Ishikawa (cell line): ENCODE data around the gene CCDC57.

ENCODE experiments used
- FOXM1 ChIP-seq: IDR thresholded peaks from 2 replicates; pipeline ENCODE4 v1.6.1; 2012; ENCODE audit warnings: low read depth, borderline replicate concordance
- NFIC ChIP-seq: IDR thresholded peaks from 2 replicates; pipeline ENCODE4 v1.6.1; 2012
- RAD21 ChIP-seq: IDR thresholded peaks from 2 replicates; pipeline ENCODE4 v1.6.1; 2012; ENCODE audit warnings: low read depth
- REST ChIP-seq: IDR thresholded peaks from 2 replicates; pipeline ENCODE4 v1.6.1; 2012; ENCODE audit warnings: low read depth, mild to moderate bottlenecking
- TAF1 ChIP-seq: IDR thresholded peaks from 2 replicates; pipeline ENCODE4 v1.6.1; 2012; ENCODE audit warnings: low read depth, mild to moderate bottlenecking
- USF1 ChIP-seq: IDR thresholded peaks from 2 replicates; pipeline ENCODE4 v1.6.1; 2012
- YY1 ChIP-seq: IDR thresholded peaks from 2 replicates; pipeline ENCODE4 v1.6.1; 2012; ENCODE audit warnings: low read depth

GRCh38 chr17:82258555-82258954, 45.9 kb upstream of the CCDC57 start:
- TF ChIP-seq NFIC (no peak), REST (no peak), RAD21 (no peak), FOXM1 (no peak), TAF1 (no peak), USF1 (no peak), YY1 (no peak)
